Dendritic cell treated with granulocyte-macrophage colony-stimulating factor and Interleukin-4, amounts not matched to agents 40 ng/mL and 50 ng/mL, for 4 days (primary cell): ENCODE data around the gene STK39.

Experiments
- H3K27ac Mint-ChIP-seq: one replicate; pipeline ENCODE4 v1.8.0; 2022; ENCODE audit warnings: mild to moderate bottlenecking, mixed read lengths
- H3K27me3 Mint-ChIP-seq: one replicate; pipeline ENCODE4 v1.8.0; 2022; ENCODE audit warnings: mild to moderate bottlenecking, mixed read lengths
- H3K36me3 Mint-ChIP-seq: one replicate; pipeline ENCODE4 v1.8.0; 2022; ENCODE audit warnings: low read depth, mixed read lengths
- H3K4me1 Mint-ChIP-seq: one replicate; pipeline ENCODE4 v1.8.0; 2022; ENCODE audit warnings: low read depth, mixed read lengths
- H3K4me3 Mint-ChIP-seq: one replicate; pipeline ENCODE4 v1.8.0; 2022; ENCODE audit warnings: mild to moderate bottlenecking, moderate library complexity, mixed read lengths
- H3K9me3 Mint-ChIP-seq: one replicate; pipeline ENCODE4 v1.8.0; 2022; ENCODE audit warnings: mixed read lengths
- intact Hi-C: fragments of 100-400 bp; cut with micrococcal nuclease; formaldehyde crosslinking; loops from one replicate; pipeline ENCODE4 v1.15.0; 2022

The STK39 gene

DNA sequence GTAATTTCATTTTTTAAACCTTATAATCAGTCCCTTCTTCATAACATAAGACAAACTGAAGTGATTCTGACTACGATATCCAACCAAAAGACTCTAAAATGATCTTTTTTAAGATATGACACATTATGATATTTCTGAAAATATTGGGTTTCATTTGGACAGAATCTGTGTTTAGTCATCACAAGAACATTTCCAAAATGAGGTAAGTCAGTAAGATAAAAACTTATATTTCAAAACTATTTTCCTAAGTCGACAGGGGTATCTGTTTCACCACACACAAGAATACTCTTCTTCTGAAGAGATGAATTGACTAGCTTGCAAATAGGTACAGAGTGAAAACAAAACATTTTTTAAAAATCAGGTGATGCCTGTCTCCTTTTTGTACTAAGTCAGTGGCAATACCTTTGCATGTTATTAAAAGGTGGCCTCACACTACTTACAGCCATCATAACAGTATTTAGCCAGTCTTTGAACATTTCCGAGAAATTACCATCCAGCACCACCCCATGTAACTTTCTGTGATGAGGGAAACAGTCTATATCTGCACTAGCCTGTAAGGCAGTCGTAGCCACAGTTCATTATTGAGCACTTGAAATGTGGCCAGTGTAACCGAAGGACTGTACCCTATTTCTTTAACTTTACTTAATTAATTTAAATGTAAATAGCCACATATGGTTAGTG lies 13.5 kb downstream of the STK39 start:
- no peak overlapping the region for H3K27ac Mint-ChIP-seq
- intact Hi-C loops: no loop called here
- H3K4me1 Mint-ChIP-seq: peaks cover 6% of the 10 kb centered on the region
- H3K27me3 Mint-ChIP-seq: no peaks in the 10 kb centered on the region
- H3K4me3 Mint-ChIP-seq: no peak overlapping the region
- no peaks in the 10 kb centered on the region for H3K9me3 Mint-ChIP-seq
- H3K36me3 Mint-ChIP-seq: peaks cover 7% of the 10 kb centered on the region

DNA sequence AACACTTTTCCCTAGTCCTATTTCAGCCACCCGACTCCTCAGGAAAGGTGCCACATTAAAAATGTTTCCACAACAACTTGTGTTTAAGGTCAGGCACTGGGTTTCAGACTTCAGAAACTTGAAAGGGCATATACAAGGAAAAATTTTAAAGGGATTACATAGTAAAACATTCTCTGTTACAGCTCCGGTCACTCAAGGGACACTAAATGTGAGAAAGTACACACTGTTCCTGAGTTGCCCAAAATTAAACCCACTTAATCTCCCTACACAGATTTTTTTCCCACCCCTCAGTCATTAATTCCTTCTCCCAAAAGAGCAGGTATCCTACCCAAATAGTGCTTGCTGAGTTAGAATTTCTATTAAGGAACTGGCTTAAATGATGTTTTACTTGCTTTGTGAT lies 14.2 kb downstream of the STK39 start:
- no peaks in the 10 kb centered on the region for H3K27me3 Mint-ChIP-seq
- H3K4me1 Mint-ChIP-seq: peaks cover 6% of the 10 kb centered on the region
- intact Hi-C loops: no loop called here
- H3K27ac Mint-ChIP-seq: no peak overlapping the region
- no peak overlapping the region for H3K4me3 Mint-ChIP-seq
- H3K36me3 Mint-ChIP-seq: peaks cover 7% of the 10 kb centered on the region
- no peaks in the 10 kb centered on the region for H3K9me3 Mint-ChIP-seq

DNA sequence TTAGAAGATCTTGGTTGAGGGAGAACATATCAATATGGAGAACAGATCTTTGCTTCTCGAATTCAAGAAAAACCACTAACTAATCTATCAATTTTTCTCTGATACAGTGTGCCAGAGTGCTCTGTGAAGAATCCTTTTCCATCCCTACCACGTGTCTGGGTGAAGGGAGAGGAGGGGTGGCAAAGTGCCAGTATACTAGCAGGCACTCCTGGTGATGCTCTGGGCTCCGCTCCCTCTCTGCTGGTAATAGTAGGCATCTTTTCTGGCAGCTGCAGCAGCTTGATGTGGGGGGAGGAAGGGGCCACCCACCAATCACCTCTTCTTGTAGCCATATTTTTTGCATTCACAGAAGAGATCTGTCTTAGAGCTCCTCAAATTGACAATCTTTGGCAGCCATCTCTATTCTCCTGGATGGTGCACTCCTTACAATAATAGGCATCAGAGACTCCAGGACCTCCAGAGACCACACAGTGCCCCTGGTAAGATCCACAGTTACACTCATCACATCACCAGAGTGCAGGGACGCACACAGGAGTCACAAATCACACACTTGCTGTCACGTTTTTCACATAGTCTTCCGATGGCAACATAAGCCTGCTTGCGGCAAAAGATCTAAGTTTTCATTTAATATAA lies 15.7 kb downstream of the STK39 start:
- H3K36me3 Mint-ChIP-seq: peaks cover 7% of the 10 kb centered on the region
- no peaks in the 10 kb centered on the region for H3K27me3 Mint-ChIP-seq
- intact Hi-C loops: no loop called here
- no peaks in the 10 kb centered on the region for H3K4me1 Mint-ChIP-seq
- H3K27ac Mint-ChIP-seq: no peak overlapping the region
- H3K4me3 Mint-ChIP-seq: no peak overlapping the region
- H3K9me3 Mint-ChIP-seq: no peaks in the 10 kb centered on the region

DNA sequence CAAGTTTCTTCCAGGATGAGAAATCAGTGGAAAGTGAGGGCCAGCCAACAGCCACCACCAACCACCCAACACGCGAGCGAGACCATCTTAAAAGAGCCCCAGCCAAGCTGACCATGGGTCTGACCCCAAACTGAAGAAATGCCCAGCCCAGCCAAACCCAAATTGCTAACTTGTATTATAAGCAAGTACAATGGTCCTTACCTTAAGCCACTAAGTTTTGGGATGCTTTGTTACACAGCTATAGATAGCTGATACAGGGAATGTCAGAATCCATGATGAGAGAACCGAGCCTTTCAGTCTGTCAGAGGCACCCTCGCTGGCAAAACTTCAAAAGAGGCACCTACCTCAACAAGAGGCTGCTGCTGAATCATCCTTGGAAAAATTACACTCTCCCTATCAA lies 17.0 kb downstream of the STK39 start:
- no peak overlapping the region for H3K27ac Mint-ChIP-seq
- no peaks in the 10 kb centered on the region for H3K27me3 Mint-ChIP-seq
- peaks cover 7% of the 10 kb centered on the region for H3K36me3 Mint-ChIP-seq
- intact Hi-C loops: no loop called here
- H3K4me3 Mint-ChIP-seq: no peak overlapping the region
- H3K9me3 Mint-ChIP-seq: no peaks in the 10 kb centered on the region
- H3K4me1 Mint-ChIP-seq: no peaks in the 10 kb centered on the region

DNA sequence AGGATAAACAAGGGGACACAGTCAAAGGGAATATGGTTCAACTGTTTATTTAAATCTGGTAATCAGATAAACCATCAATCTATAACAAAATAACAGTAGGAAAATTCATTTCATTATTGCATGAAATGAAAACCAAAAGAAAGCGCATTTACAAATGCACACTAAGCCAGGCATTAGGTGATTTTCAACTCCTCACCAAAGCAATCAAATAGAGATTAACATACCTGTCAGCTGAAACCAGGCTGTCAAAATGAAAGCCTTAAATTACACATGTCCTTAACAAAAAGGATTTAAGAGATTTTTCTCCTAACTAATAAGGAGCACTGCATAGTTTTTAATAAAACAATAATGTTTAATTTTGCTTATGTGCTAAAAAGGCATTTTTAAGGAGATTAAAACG lies 23.0 kb downstream of the STK39 start:
- intact Hi-C loops: no loop called here
- Mint-ChIP-seq H3K4me1 (peaks cover 12% of the 10 kb centered on the region), H3K36me3 (no peaks in the 10 kb centered on the region)

DNA sequence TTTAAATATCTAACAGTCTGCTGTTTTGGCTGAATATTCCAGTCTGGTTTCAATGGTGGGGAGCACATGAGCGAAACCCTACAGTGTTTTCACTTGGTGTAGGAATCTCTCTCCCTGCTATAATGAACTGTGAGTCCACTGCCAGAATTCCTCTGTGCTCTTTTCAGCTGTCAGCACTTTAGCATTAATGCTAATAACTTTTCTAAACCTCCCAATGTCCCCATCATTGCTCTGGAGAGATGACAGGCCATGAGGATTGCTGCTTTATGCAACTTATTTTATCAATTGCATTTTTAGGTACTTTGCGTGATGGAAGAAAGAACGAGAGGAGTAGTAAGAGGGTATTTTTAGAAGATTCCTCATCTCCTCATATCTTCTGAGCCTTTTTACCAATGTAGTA lies 25.3 kb downstream of the STK39 start:
- Mint-ChIP-seq H3K27me3 (no peaks in the 10 kb centered on the region), H3K27ac (no peak overlapping the region), H3K9me3 (no peaks in the 10 kb centered on the region), H3K36me3 (no peaks in the 10 kb centered on the region), H3K4me1 (peaks cover 21% of the 10 kb centered on the region), H3K4me3 (no peak overlapping the region)
- intact Hi-C loops: no loop called here

More for the DNA sequence above, 23.0 kb downstream of the STK39 start:
- Mint-ChIP-seq H3K4me3 (no peak overlapping the region), H3K27ac (no peak overlapping the region), H3K9me3 (no peaks in the 10 kb centered on the region), H3K27me3 (no peaks in the 10 kb centered on the region)

DNA sequence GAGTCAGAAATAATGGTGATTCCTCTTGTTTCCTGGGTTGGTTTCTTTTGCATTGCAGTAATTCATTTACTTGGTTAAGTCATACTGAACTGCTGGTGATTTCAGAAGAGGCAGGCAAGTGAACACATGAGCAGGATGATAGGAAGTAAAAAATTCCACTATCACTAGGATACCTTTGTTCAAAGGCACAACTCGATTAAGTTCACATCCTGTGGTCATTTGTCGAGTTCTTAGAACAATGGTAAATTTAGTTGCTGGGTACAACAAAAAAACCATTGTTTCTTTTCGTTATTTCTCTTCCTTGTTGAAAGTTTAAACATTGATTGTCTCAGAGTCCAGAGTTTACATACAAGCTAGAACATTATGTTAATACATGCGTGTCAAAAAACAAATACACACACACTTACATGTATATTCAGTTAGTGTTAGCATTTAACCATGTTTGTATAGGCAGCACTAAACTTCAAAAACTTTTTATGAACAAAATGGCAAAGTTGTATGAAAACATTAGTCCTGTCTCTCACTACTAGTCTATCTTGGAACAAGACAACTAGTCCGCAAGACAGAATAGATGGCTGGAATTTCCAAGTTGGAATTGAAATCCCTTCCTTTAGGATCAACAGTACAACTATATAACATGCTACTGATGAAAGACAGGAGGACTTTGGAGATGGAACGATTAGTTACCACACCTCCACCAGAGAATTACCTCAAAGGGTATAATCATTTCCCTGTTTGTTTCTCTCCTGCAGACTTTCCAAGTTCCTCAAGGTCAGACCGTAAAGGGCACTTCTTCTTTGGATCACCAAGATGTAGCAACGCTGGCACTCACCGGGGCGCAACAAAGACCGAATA lies 26.2 kb downstream of the STK39 start:
- Mint-ChIP-seq H3K4me3 (no peak overlapping the region), H3K9me3 (no peaks in the 10 kb centered on the region), H3K4me1 (peaks cover 21% of the 10 kb centered on the region), H3K27ac (no peak overlapping the region), H3K27me3 (no peaks in the 10 kb centered on the region), H3K36me3 (no peaks in the 10 kb centered on the region)
- intact Hi-C loops: no loop called here

DNA sequence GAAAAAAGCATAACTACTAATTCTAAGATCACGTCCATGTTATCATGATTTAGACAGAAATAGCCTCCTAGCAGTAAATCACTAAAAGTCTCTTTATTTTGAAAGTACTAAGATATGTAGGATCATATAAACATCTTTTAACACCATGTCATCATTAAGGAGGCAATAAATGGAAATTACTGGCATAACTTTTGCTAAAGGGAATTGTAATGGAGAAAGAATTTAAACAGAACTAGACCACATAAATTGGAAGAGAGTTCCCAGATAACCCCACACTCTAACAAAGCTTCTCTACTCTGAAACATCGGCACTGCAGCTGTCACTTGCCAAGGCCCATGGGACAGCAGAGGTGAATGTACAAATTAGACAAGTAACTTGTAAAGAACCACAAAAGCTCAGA lies 29.5 kb downstream of the STK39 start:
- no peaks in the 10 kb centered on the region for H3K36me3 Mint-ChIP-seq
- no peak overlapping the region for H3K4me3 Mint-ChIP-seq
- no peak overlapping the region for H3K27ac Mint-ChIP-seq
- peaks cover 26% of the 10 kb centered on the region for H3K4me1 Mint-ChIP-seq
- intact Hi-C loops: no loop called here
- no peaks in the 10 kb centered on the region for H3K27me3 Mint-ChIP-seq
- no peaks in the 10 kb centered on the region for H3K9me3 Mint-ChIP-seq

DNA sequence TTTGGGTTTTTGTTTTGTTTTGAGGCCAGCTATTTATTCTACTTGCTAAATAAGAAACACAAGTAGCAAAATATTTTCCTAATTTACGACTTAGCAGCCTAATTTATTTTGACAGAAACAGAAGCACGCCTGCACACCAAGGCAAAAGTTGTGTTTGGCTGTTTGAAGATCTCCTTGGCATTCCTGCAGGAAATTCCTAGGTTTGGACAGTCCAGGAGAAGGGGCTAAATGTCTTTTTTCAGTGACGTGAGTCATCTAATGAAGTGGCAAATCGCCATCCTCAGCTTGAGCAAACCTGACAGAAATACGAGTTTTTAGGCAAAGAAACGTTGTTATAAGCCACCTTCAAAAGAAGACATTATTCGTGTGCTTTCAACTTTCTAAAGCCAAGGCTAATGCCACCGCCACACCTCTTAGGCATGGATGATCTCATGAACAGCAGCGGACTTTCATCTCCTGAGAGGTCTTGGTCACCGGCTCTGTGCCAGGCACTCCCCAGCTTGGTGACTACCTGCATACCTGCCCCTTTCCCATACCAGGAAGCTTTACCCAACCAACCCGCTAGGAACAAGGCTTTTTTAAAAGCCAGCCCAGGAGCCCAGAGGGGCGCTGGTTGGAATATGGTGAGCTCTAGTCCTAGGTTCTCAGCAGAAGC lies 30.9 kb downstream of the STK39 start:
- Mint-ChIP-seq H3K36me3 (no peaks in the 10 kb centered on the region), H3K27me3 (no peaks in the 10 kb centered on the region), H3K4me3 (no peak overlapping the region), H3K27ac (no peak overlapping the region), H3K4me1 (peaks cover 23% of the 10 kb centered on the region), H3K9me3 (no peaks in the 10 kb centered on the region)
- intact Hi-C loops: no loop called here

DNA sequence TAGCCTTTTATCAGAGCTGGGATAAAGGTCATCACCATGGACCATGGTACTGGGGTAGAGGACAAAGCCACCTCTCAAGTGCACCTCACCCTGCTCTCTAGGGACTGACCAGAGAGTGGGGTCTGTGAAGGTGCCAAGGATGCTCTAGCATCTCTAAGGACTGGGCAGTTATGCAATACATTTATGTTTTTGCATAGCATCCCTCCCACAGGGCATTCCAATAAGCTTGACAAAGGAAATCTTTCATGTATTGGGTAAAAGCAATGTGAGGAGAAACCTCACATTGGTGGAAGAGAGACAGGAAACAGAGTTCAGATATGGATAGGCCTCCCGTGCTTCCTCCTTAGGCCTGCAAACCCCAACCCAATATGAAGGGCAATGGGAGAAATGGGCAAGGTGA lies 31.6 kb downstream of the STK39 start:
- no peaks in the 10 kb centered on the region for H3K9me3 Mint-ChIP-seq
- H3K4me3 Mint-ChIP-seq: no peak overlapping the region
- intact Hi-C loops: no loop called here
- peaks cover 24% of the 10 kb centered on the region for H3K4me1 Mint-ChIP-seq
- no peaks in the 10 kb centered on the region for H3K27me3 Mint-ChIP-seq
- H3K27ac Mint-ChIP-seq: no peak overlapping the region
- no peaks in the 10 kb centered on the region for H3K36me3 Mint-ChIP-seq

DNA sequence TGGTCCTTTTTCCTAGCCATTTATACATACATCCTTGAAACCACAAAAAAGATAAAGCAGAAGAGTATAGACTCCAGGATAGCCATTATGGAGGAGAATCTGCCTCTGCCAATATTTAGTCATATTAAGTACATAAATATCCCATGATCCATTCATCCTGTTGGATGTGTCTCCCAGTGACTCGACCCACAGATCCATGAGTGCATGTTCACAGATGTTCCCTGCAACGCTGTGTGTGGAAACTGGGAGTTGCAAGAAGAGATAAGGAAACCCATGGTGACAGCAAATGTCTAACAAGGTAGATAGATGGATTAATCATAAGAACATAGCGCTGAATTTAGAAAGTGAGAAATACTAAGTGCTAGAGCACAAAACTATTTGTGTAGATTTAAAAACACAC lies 34.5 kb downstream of the STK39 start:
- H3K36me3 Mint-ChIP-seq: no peaks in the 10 kb centered on the region
- no peak overlapping the region for H3K27ac Mint-ChIP-seq
- H3K9me3 Mint-ChIP-seq: no peaks in the 10 kb centered on the region
- no peak overlapping the region for H3K4me3 Mint-ChIP-seq
- H3K4me1 Mint-ChIP-seq: peaks cover 31% of the 10 kb centered on the region
- H3K27me3 Mint-ChIP-seq: no peaks in the 10 kb centered on the region
- intact Hi-C loops: no loop called here

DNA sequence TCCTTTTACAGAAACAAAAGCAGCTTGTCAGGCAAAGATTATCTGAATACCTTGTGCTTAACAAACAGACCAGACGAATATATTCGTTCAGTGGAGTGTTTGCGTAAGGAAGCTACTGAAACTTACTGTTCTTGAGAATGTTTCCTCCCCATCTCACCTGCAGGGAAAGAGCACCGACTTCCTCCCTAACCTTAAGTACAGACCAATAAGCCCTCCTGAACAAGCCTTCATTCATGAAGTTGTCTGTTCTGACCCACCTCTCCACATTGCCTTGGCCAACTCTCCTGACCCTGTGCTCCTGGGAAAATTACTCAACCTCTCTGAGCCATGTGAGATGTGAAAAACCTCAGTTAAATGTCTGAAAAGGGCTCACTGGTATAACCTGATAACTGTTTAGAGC lies 35.2 kb downstream of the STK39 start:
- Mint-ChIP-seq H3K4me3 (no peak overlapping the region), H3K4me1 (peaks cover 38% of the 10 kb centered on the region), H3K27me3 (no peaks in the 10 kb centered on the region), H3K9me3 (no peaks in the 10 kb centered on the region), H3K27ac (no peak overlapping the region), H3K36me3 (no peaks in the 10 kb centered on the region)
- intact Hi-C loops: no loop called here

DNA sequence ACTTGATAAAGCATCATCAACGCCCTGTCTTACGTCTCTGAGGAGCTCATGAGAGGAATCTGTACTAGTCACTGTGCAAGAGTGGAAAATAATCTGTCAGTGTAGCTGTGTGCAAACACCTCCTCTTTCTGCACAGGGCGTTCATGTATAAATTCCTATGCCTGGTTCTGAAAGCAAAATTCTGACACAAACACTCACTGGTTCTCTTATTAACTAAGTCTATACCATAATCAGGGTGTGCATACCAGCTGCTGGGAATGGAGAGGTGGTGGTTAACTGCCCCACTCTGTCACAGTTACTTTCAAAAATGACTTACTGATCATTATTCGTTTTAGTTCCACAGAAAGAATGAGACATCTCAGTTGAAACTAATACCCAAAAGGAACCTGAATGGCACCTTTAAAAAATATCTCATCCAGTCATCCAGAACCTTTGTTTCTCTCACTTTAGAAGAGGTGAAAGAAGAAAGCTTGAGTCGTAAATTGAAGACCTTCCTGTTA lies 35.7 kb downstream of the STK39 start:
- Mint-ChIP-seq H3K36me3 (no peaks in the 10 kb centered on the region), H3K4me3 (no peak overlapping the region), H3K9me3 (no peaks in the 10 kb centered on the region), H3K27ac (no peak overlapping the region), H3K4me1 (peaks cover 39% of the 10 kb centered on the region), H3K27me3 (no peaks in the 10 kb centered on the region)
- intact Hi-C loops: no loop called here
